HFFc6 (cell line): ENCODE results near the gene UVRAG. TPM values are rescaled to one million over a fixed set of nuclear protein-coding genes. Genes with fewer than 3 reads are reported as not detected.

Experiments used
- DNase-seq: peaks from one replicate; pipeline ENCODE4 v3.0.0-alpha.2; 2018
- H3K27ac Mint-ChIP-seq: 2 replicates; pipeline ENCODE4 v1.8.0; 2020; ENCODE audit warnings: mild to moderate bottlenecking, mixed read lengths
- H3K27me3 Mint-ChIP-seq: 2 replicates; pipeline ENCODE4 v1.8.0; 2021; ENCODE audit warnings: mild to moderate bottlenecking, moderate library complexity, mixed read lengths; ENCODE audit not compliant: insufficient read depth
- H3K36me3 Mint-ChIP-seq: 2 replicates; pipeline ENCODE4 v1.8.0; 2021; ENCODE audit warnings: low read depth, mixed read lengths
- H3K4me1 Mint-ChIP-seq: 2 replicates; pipeline ENCODE4 v1.8.0; 2020; ENCODE audit warnings: low read depth, mixed read lengths
- H3K4me3 Mint-ChIP-seq: 2 replicates; pipeline ENCODE4 v1.8.0; 2020; ENCODE audit warnings: mild to moderate bottlenecking, moderate library complexity, mixed read lengths
- H3K9me3 Mint-ChIP-seq: 2 replicates; pipeline ENCODE4 v1.8.0; 2020; ENCODE audit warnings: mild to moderate bottlenecking, mixed read lengths
- total RNA-seq, 6 experiments: library from RNA; stranded (reverse); fragmentation: NEBNext Ultra II Directional; extraction: Animal tissue kit (Norgen Biotek cat#: 25700); gene quantifications; 2 replicates in 1 of 6; 3 replicates in 5 of 6; pipeline ENCODE4 v1.2.3, GENCODE V29; 2021
- TF ChIP-seq, protein P1 (sequence below): fragments of 200-600 bp; sonication (generic); IDR thresholded peaks from 2 replicates; pipeline ENCODE4 v1.5.0; 2021; ENCODE audit warnings: antibody characterized with exemption, mild to moderate bottlenecking

The UVRAG gene
- total RNA-seq, 6 experiments from 2014 or later, result 9.4 to 12.9 (median 10.7) TPM

GRCh38 chr11:76172583-76172982 lies 357.6 kb downstream of the UVRAG start:
- H3K4me3 Mint-ChIP-seq, result no peak overlapping the region
- DNase-seq, result no peak
- no peaks in the 10 kb centered on the region for H3K36me3 Mint-ChIP-seq
- H3K27me3 Mint-ChIP-seq, result peaks cover 36% of the 10 kb centered on the region
- H3K9me3 Mint-ChIP-seq, result no peaks in the 10 kb centered on the region
- H3K27ac Mint-ChIP-seq, result no peak overlapping the region
- no peaks in the 10 kb centered on the region for H3K4me1 Mint-ChIP-seq
- TF ChIP-seq, protein P1, sequence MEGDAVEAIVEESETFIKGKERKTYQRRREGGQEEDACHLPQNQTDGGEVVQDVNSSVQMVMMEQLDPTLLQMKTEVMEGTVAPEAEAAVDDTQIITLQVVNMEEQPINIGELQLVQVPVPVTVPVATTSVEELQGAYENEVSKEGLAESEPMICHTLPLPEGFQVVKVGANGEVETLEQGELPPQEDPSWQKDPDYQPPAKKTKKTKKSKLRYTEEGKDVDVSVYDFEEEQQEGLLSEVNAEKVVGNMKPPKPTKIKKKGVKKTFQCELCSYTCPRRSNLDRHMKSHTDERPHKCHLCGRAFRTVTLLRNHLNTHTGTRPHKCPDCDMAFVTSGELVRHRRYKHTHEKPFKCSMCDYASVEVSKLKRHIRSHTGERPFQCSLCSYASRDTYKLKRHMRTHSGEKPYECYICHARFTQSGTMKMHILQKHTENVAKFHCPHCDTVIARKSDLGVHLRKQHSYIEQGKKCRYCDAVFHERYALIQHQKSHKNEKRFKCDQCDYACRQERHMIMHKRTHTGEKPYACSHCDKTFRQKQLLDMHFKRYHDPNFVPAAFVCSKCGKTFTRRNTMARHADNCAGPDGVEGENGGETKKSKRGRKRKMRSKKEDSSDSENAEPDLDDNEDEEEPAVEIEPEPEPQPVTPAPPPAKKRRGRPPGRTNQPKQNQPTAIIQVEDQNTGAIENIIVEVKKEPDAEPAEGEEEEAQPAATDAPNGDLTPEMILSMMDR, result no peak

- no peaks in the 10 kb centered on the region for H3K36me3 Mint-ChIP-seq
- no peaks in the 10 kb centered on the region for H3K9me3 Mint-ChIP-seq
- TF ChIP-seq, protein P1, result no peak
- no peaks in the 10 kb centered on the region for H3K4me1 Mint-ChIP-seq
- no peak overlapping the region for H3K4me3 Mint-ChIP-seq
- no peak for DNase-seq
- peaks cover 29% of the 10 kb centered on the region for H3K27me3 Mint-ChIP-seq
- no peak overlapping the region for H3K27ac Mint-ChIP-seq
Observed at GRCh38 chr11:76173663-76174062, 358.7 kb downstream of the UVRAG start.

GRCh38 chr11:76174330-76174729 lies 359.3 kb downstream of the UVRAG start:
- Mint-ChIP-seq H3K36me3 (no peaks in the 10 kb centered on the region), H3K4me3 (no peak overlapping the region), H3K9me3 (no peaks in the 10 kb centered on the region), H3K4me1 (no peaks in the 10 kb centered on the region), H3K27me3 (peaks cover 26% of the 10 kb centered on the region), H3K27ac (no peak overlapping the region)
- TF ChIP-seq, protein P1, result no peak
- DNase-seq, result no peak

GRCh38 chr11:76175783-76176182 lies 360.8 kb downstream of the UVRAG start:
- TF ChIP-seq, protein P1, result no peak
- Mint-ChIP-seq H3K4me1 (peaks cover 10% of the 10 kb centered on the region), H3K27ac (no peak overlapping the region), H3K36me3 (no peaks in the 10 kb centered on the region), H3K4me3 (no peak overlapping the region), H3K27me3 (peaks cover 26% of the 10 kb centered on the region), H3K9me3 (no peaks in the 10 kb centered on the region)
- DNase-seq, result no peak

- Mint-ChIP-seq H3K36me3 (no peaks in the 10 kb centered on the region), H3K9me3 (no peaks in the 10 kb centered on the region), H3K27me3 (peaks cover 26% of the 10 kb centered on the region), H3K4me1 (peaks cover 10% of the 10 kb centered on the region), H3K4me3 (no peak overlapping the region), H3K27ac (no peak overlapping the region)
- DNase-seq, result no peak
- TF ChIP-seq, protein P1, result no peak
Observed at GRCh38 chr11:76176463-76176862, 361.5 kb downstream of the UVRAG start.

DNA sequence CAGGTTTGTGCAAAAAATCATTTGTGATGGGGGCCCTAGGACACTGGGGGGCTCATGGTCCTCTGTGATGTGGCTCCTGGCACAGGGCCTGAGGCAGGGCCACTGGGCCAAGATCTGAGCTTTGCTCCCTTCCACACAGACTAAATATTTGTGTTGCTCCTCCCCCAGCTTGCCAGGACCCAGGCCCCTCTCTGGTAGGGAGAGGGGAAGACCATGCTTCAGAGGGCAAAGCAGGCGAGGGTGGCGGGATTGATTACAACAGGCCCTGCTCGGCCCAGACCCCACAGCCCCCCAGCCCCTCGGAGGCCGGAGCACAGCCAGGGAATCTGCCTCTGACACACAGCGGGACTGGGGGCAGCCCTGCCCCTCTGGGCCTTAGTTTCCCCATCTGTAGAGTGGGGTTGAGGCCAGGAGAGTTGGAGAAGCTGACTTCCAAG lies 362.3 kb downstream of the UVRAG start:
- Mint-ChIP-seq H3K27me3 (peaks cover 25% of the 10 kb centered on the region), H3K36me3 (no peaks in the 10 kb centered on the region), H3K4me1 (peaks cover 10% of the 10 kb centered on the region), H3K27ac (no peak overlapping the region), H3K9me3 (no peaks in the 10 kb centered on the region), H3K4me3 (no peak overlapping the region)
- DNase-seq, result no peak
- TF ChIP-seq, protein P1, result no peak
